Activated naive CD8-positive, alpha-beta T cell treated with anti-CD3 and anti-CD28 coated beads, Interleukin-2, amount 10 ng/mL, durations not matched to agents 7 days and 5 days (primary cell): ENCODE results near the gene REN. TPM values are rescaled to one million over a fixed set of nuclear protein-coding genes. Genes with fewer than 3 reads are reported as not detected.

Experiments used
- ATAC-seq: fragments of 150-1000 bp; cut with Tn5 transposase; one replicate; pipeline ENCODE4 v1.10.0; 2021; ENCODE audit warnings: low read depth, moderate library complexity
- POLR2A ChIA-PET: fragments of 350-600 bp; sonication (Branson Sonifier 250); formaldehyde crosslinking; loops from one replicate; lab custom pipeline; 2021; ENCODE audit warnings: antibody characterized with exemption; lab: Charles Lee
- DNase-seq: peaks from one replicate; pipeline ENCODE4 v3.0.0; 2021
- H3K27ac Mint-ChIP-seq: one replicate; pipeline ENCODE4 v1.8.0; 2022; ENCODE audit warnings: mild to moderate bottlenecking, mixed read lengths
- H3K27me3 Mint-ChIP-seq: one replicate; pipeline ENCODE4 v1.8.0; 2022; ENCODE audit warnings: mild to moderate bottlenecking, moderate library complexity, mixed read lengths
- H3K36me3 Mint-ChIP-seq: one replicate; pipeline ENCODE4 v1.8.0; 2021; ENCODE audit warnings: mild to moderate bottlenecking, mixed read lengths
- H3K4me1 Mint-ChIP-seq: one replicate; pipeline ENCODE4 v1.8.0; 2021; ENCODE audit warnings: mixed read lengths
- H3K4me3 Mint-ChIP-seq: one replicate; pipeline ENCODE4 v1.8.0; 2022; ENCODE audit warnings: mild to moderate bottlenecking, moderate library complexity, mixed read lengths
- H3K9me3 Mint-ChIP-seq: one replicate; pipeline ENCODE4 v1.8.0; 2021; ENCODE audit warnings: mixed read lengths
- total RNA-seq, 2 experiments: library from RNA; stranded (reverse); gene quantifications; one replicate each; pipeline ENCODE4 v1.2.3, GENCODE V29; 2021

REN gene
- total RNA-seq, 2 experiments from 2014 or later = not detected

DNA sequence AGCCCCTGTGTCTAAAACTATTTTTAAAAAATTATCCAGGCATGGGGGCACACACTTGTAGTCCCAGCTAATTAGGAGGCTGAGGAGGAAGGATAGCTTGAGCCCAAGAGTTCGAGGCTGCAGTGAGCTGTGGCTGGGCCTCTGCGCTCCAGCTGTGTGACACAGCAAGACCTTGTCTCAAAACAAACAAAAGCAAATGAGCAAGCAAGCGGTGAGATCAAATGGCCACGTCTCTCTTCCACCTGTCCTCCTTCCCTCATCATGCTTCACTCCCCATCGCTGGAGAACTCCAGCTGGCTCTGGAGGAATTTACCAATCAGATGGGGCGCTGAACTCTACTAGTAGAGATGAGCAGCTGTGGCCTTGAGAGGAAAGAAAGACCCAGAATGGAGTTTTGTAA lies 14.0 kb upstream of the REN start:
- Mint-ChIP-seq H3K36me3 (no peaks in the 10 kb centered on the region), H3K27me3 (peaks cover 16% of the 10 kb centered on the region), H3K4me3 (no peak overlapping the region), H3K4me1 (no peaks in the 10 kb centered on the region), H3K27ac (no peak overlapping the region), H3K9me3 (peaks cover 4% of the 10 kb centered on the region)
- no peak for DNase-seq
- POLR2A ChIA-PET = no interaction called here
- no peak for ATAC-seq

DNA sequence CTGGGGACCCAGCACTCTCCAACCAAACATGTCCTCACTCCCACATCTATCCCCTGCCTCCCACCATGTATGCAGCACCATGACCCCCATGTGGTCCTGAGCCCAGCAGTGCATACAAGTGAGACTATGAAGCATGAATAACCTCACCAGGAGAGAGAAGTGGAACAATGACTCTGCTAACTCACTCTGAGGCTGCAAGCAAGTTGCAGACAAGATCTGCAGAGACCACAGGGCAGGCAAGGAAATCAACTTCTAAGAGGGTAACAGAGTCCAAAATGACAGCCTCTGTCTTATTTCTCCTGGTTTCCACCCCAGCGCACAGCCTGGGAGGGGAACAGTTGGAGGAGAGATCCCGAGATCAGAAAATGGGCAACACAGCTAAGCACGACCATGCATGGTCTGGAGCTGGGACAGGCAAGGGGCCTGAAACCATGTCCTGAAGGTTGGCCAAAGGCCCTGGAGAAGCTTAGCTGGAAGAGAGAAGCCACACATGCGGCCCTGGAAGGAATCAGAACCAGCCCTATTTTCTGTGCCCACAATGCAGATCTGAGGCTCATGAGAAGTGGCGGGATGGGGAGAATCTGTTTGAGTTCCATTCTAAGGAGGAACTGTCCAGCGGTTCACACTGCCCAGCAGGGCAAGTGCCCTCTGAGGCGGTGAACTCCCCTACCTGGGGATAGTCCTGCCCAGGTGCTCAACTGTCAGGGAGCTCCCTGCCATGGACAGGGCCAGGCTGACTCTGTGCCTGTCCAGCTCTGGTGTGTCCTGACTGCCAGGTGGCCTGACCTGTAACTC lies 12.5 kb upstream of the REN start:
- H3K4me1 Mint-ChIP-seq = no peaks in the 10 kb centered on the region
- no peaks in the 10 kb centered on the region for H3K36me3 Mint-ChIP-seq

DNA sequence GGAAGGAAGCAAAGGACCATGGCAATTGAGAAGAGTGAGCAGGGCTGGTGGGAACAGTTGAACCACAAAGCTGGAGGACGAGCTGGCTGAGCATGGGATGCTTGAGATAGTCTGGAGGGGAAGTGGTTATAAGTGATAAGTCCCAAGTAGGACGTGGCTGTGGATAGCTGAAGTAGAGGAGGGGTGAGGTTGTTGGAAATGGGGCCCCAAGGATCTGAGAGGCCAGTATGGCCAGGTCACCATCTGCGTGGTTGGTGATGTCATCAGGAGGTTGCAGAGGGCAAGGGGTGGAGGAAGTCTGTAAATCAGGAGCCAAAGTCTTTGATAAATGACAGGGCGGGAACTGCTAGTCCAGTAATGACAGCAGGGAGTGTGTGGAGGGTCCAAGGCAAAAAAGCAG lies 11.0 kb upstream of the REN start:
- no peaks in the 10 kb centered on the region for H3K36me3 Mint-ChIP-seq
- peaks cover 4% of the 10 kb centered on the region for H3K9me3 Mint-ChIP-seq
- no peak for DNase-seq
- no peak for ATAC-seq
- no peak overlapping the region for H3K27ac Mint-ChIP-seq
- POLR2A ChIA-PET = no interaction called here
- peaks cover 7% of the 10 kb centered on the region for H3K27me3 Mint-ChIP-seq
- H3K4me1 Mint-ChIP-seq = no peaks in the 10 kb centered on the region
- no peak overlapping the region for H3K4me3 Mint-ChIP-seq

More for the DNA sequence above, 12.5 kb upstream of the REN start:
- POLR2A ChIA-PET = no interaction called here
- ATAC-seq = no peak
- peaks cover 3% of the 10 kb centered on the region for H3K9me3 Mint-ChIP-seq
- H3K27me3 Mint-ChIP-seq = peaks cover 8% of the 10 kb centered on the region
- H3K27ac Mint-ChIP-seq = no peak overlapping the region
- H3K4me3 Mint-ChIP-seq = no peak overlapping the region
- DNase-seq = no peak

DNA sequence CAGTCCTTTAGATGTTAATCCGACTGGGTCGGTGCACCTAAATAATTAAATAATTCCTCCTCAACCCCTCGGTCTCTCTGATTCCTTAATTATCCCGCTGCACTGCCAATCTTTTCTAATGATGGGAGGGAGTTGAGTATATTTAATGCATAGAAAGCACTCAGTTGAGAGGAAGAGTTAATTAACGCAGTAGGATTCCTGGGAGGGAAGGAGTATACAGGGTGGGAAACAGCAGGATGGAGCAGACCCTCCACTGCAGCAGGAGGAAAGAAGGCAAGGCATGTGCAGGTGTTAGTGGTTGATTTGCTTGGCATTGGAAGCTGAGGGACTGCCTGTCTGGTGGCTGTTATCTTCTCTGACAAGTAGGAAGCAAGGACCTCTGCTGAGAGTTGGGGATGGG lies 9.9 kb upstream of the REN start:
- Mint-ChIP-seq H3K9me3 (peaks cover 7% of the 10 kb centered on the region), H3K27me3 (peaks cover 3% of the 10 kb centered on the region), H3K36me3 (peaks cover 3% of the 10 kb centered on the region), H3K27ac (no peak overlapping the region), H3K4me1 (no peaks in the 10 kb centered on the region), H3K4me3 (no peak overlapping the region)
- POLR2A ChIA-PET = no interaction called here
- ATAC-seq (no peak), DNase-seq (no peak)

DNA sequence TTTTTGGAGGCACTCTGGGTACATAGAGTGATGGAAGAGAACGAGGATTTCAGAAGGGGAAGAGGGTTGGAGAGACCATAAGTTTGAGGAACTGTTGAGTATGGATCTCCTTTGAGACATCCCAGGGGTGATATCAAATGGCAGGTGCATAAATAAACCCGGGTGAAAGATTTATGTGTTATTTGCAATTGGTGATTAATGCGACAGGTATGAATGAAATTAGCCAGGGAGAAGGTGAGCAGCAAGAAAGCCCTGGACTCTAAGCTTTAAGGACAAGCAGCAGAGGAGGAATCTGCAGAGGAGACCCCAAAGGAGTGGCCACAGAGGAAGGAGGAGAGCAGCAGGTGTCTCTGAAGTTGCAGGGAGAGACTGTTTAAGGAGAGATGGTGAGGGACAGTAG lies 8.8 kb upstream of the REN start:
- POLR2A ChIA-PET = no interaction called here
- ATAC-seq (no peak), DNase-seq (no peak)
- Mint-ChIP-seq H3K27ac (no peak overlapping the region), H3K27me3 (peaks cover 3% of the 10 kb centered on the region), H3K4me3 (no peak overlapping the region), H3K36me3 (peaks cover 3% of the 10 kb centered on the region), H3K4me1 (no peaks in the 10 kb centered on the region), H3K9me3 (peaks cover 14% of the 10 kb centered on the region)

DNA sequence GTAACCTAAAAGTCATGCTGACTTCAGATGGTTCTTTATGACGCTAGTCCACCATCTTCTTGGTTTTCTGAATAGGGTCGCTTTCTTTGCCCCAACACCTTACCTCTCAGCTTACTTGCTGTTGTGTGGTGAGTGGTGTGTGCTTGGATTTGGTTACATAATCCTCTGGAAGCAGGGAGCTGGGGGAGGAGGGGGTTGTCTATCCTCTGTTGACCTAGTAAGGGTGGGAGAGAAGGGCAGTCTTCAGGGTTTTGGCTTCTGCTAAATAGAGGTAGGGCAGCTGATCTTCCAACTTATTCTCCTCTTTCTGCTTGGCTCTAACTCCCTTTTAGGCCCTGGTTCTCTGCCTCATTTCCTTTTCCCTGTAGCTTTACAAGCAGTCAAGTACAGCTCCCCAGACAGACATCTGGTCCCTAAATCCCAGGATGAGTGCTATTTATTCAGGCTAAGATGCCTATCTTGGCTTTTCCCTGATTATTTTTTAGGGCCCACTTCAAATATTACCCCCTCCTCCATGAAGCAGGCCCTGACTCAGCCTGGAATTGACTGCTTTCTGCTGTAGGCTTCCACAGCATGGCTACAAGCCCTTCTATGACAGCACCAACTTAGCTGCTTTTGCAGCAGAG lies 6.4 kb upstream of the REN start:
- Mint-ChIP-seq H3K4me1 (no peaks in the 10 kb centered on the region), H3K9me3 (peaks cover 19% of the 10 kb centered on the region), H3K27ac (no peak overlapping the region), H3K36me3 (peaks cover 3% of the 10 kb centered on the region), H3K27me3 (peaks cover 3% of the 10 kb centered on the region), H3K4me3 (no peak overlapping the region)
- POLR2A ChIA-PET = no interaction called here
- DNase-seq (no peak), ATAC-seq (no peak)

DNA sequence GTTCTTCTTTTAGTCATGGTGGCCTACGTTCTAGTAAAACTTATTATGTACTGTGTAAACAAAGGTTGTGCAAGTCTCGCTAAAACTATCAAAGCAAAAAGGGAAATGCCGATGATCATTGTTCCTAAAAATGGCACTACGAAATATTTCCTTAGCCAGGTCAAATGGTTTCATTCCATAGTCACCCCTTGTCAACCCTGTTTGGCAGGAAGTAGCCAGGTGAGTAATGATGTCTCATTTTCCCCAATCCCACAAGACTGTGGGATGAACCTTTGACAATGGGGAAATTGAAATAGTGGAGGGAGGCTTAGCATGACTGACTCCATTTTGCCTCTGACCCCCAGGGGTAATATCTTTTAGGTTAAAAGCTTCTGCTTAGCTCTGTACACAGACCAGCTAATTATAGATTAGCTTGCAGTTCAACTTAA lies 5.6 kb upstream of the REN start:
- Mint-ChIP-seq H3K9me3 (peaks cover 19% of the 10 kb centered on the region), H3K27me3 (peaks cover 3% of the 10 kb centered on the region), H3K36me3 (peaks cover 3% of the 10 kb centered on the region), H3K4me3 (no peak overlapping the region), H3K4me1 (no peaks in the 10 kb centered on the region), H3K27ac (no peak overlapping the region)
- no peak for ATAC-seq
- POLR2A ChIA-PET = no interaction called here
- no peak for DNase-seq

DNA sequence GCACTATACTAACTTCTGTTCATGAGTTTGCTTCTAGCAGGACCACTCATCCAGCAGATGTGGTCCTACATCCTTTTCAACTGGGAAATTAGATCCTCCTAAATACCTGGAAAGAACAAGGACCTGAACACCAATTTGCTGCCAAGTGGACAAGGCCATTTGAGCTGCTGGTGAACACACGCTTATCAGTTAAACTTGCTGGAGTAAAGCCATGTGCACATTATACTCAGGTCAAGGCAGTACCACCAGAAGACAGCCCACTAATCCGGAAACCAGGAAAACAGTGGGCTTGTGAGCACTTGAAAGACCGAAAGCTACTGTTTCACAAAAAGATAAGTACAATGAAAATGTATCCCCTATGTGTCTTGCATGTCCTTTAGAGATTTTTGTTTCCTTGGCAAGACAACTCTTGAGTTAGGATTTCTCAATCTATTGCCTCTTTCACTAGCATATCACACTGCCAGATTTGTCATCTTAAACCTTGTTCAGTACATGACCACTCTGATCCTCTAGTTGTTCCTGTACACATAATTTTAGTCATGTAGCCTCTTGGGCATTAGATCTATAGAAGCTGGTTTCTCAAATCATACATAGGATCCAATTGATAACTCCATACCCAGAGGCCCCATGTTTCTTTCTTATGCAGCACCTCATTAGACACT lies 4.5 kb upstream of the REN start:
- Mint-ChIP-seq H3K27ac (no peak overlapping the region), H3K4me1 (no peaks in the 10 kb centered on the region), H3K4me3 (no peak overlapping the region), H3K27me3 (peaks cover 3% of the 10 kb centered on the region), H3K36me3 (peaks cover 3% of the 10 kb centered on the region), H3K9me3 (peaks cover 19% of the 10 kb centered on the region)
- POLR2A ChIA-PET = no interaction called here
- no peak for ATAC-seq
- DNase-seq = no peak

DNA sequence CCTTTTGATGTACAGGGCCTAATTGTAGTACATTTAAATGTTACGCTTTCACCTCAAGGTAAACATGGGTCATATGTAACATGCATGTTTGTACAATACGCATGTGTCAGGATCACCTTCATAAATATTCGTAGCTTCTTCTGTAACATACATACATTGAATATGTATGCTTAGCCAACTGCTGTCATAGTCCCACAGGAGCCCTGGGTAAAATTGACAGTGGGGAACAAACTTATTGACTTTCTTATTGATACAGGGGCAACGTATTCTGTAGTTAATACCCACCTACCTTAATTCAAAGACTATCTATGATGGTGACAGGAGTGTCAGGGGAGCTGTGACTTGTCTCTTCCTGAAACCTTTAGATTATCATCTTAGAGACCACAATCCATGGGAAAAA lies 3.7 kb upstream of the REN start:
- no peak for ATAC-seq
- POLR2A ChIA-PET = no interaction called here
- H3K27ac Mint-ChIP-seq = no peak overlapping the region
- H3K36me3 Mint-ChIP-seq = peaks cover 3% of the 10 kb centered on the region
- peaks cover 19% of the 10 kb centered on the region for H3K9me3 Mint-ChIP-seq
- no peak for DNase-seq
- H3K4me1 Mint-ChIP-seq = no peaks in the 10 kb centered on the region
- H3K4me3 Mint-ChIP-seq = no peak overlapping the region
- peaks cover 3% of the 10 kb centered on the region for H3K27me3 Mint-ChIP-seq

DNA sequence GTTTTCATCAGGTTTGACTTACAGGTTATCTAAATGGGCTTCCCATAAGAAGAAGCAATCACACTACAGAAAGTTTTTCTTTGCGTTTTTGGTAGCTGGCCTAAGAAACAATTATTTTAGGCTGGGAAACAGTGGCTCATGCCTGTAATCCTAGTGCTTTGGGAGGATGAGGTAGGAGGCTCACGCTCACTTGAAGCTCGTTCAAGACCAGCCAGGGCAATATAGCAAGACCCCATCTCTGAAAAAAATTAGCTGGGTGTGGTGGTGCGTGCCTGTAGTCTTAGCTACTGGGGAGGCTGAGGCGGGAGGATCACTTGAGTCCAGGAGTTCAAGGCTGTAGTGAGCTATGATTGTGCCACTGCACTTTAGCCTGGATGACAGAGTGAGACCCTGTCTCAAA lies 1.6 kb upstream of the REN start:
- H3K4me1 Mint-ChIP-seq = no peaks in the 10 kb centered on the region
- H3K27ac Mint-ChIP-seq = no peak overlapping the region
- no peak for ATAC-seq
- peaks cover 3% of the 10 kb centered on the region for H3K36me3 Mint-ChIP-seq
- peaks cover 18% of the 10 kb centered on the region for H3K9me3 Mint-ChIP-seq
- no peak for DNase-seq
- H3K4me3 Mint-ChIP-seq = no peak overlapping the region
- peaks cover 3% of the 10 kb centered on the region for H3K27me3 Mint-ChIP-seq
- POLR2A ChIA-PET = no interaction called here

DNA sequence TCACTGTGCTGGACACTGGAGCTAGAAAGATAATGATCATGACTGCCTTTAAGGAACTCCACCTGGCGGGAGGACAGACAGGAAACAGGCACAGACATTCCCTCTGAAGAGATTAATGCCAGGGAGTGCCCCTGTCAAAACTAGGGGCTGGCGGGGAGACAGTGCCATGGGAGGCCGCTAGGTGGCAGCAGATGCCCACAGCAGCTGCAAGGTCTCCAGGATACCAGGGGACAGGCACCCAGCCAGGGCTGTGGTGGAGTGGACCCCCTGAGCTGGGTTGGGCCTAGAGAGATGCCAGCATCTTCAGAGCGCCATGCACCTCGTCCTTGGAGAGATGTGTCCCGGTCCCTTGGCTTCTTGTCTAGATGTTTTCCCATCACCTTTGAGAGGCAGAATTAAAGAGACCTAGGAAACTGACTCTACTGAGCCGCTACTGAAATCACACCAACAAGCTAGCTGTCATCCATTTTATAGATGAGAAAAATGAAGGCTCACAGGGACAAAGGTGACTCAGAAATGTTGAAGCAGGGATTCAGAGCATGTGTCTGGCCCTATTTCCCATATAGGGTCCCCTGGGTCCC lies 3.6 kb downstream of the REN start:
- H3K27ac Mint-ChIP-seq = no peak overlapping the region
- DNase-seq (peak; percentile 84), ATAC-seq (peak; percentile 81)
- POLR2A ChIA-PET = no interaction called here
- no peaks in the 10 kb centered on the region for H3K36me3 Mint-ChIP-seq
- H3K27me3 Mint-ChIP-seq = peaks cover 7% of the 10 kb centered on the region
- no peaks in the 10 kb centered on the region for H3K9me3 Mint-ChIP-seq
- H3K4me3 Mint-ChIP-seq = no peak overlapping the region
- H3K4me1 Mint-ChIP-seq = peaks cover 3% of the 10 kb centered on the region

DNA sequence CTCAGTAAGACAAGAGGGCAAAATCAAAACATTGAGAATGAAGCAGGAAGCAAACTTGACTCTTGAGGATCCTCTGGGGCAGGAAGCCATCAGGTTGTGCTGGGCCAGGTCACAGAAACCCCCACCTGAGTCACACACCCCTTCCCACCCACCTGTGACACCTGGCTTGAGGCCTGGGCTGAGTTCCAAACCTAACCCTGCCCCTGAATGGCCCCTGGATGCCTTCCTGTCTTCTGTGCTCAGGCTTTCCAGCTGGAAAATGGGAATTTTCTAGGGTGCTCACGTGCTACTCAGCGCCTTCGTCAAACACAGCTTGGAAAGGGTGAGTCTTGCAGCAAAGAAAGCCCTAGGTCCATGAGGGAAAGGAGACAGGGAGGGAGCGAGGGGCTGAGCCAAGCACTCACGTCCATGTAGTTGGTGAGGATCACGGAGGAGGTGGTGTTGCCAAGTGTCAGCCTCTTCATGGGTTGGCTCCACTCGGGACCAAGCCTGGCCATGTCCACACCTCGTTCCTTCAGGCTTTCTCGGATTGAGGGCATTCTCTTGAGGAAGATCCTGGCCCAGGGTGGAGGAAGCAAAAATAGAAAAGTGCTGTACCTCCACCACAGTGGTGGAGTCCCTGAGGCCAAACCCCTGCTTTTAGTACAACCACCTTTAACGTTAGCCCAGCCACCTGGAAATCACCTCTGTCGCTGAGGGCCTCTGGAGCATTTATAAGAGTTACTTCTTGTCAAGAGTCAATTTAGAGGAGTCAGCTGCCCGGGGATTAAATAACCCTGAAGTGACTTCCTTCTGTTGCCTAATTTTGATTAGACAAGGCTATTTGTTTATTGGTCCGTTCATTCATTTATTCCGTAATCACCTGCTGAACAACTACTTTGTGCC lies 4.3 kb downstream of the REN start:
- no peak overlapping the region for H3K4me3 Mint-ChIP-seq
- H3K4me1 Mint-ChIP-seq = peaks cover 3% of the 10 kb centered on the region
- H3K9me3 Mint-ChIP-seq = no peaks in the 10 kb centered on the region
- ATAC-seq (no peak), DNase-seq (no peak)
- peaks cover 7% of the 10 kb centered on the region for H3K27me3 Mint-ChIP-seq
- POLR2A ChIA-PET = no interaction called here
- no peaks in the 10 kb centered on the region for H3K36me3 Mint-ChIP-seq
- no peak overlapping the region for H3K27ac Mint-ChIP-seq

DNA sequence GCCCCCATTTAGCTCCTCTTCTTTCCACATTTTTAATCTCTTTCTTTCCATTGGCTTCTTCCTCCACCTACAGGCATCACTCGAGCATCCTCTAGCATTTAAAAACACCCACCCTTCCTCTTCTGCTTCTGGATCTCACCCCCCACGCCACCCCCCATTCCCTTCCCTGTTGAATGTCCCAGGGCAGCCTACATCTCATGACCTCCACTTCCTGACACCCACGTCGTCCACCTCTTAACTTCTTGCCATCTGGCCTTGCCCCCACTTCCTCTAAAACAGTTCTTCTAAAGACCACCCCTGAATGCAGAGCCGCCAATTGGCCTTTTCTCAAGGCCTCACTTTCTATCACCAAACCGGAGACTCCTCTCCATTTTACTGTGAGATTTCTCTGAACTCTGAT lies 8.2 kb downstream of the REN start:
- H3K36me3 Mint-ChIP-seq = no peaks in the 10 kb centered on the region
- peaks cover 3% of the 10 kb centered on the region for H3K4me1 Mint-ChIP-seq
- ATAC-seq (no peak), DNase-seq (no peak)
- H3K27me3 Mint-ChIP-seq = peaks cover 9% of the 10 kb centered on the region
- POLR2A ChIA-PET = no interaction called here
- H3K9me3 Mint-ChIP-seq = no peaks in the 10 kb centered on the region
- H3K27ac Mint-ChIP-seq = no peak overlapping the region
- H3K4me3 Mint-ChIP-seq = no peak overlapping the region
